Lower lobe of right lung (tissue), 2 donors: ENCODE results near the gene RPH3AL. TPM values are rescaled to one million over a fixed set of nuclear protein-coding genes. Genes with fewer than 3 reads are reported as not detected.

Experiments
- ATAC-seq, 2 donors: fragments of 200-7000 bp; cut with Tn5 transposase; one replicate each; pipeline ENCODE4 v1.9.1; 2020 to 2022; ENCODE audit warnings: mild to moderate bottlenecking in 2 of 2, moderate library complexity in 2 of 2
- DNase-seq: peaks from one replicate; pipeline ENCODE4 v3.0.0-alpha.2; 2020
- H3K27ac ChIP-seq: fragments of 200-600 bp; one replicate; pipeline ENCODE4 v1.8.0; 2022
- H3K27me3 ChIP-seq: fragments of 200-600 bp; one replicate; pipeline ENCODE4 v1.8.0; 2022; ENCODE audit warnings: low read depth
- H3K36me3 ChIP-seq: fragments of 200-600 bp; one replicate; pipeline ENCODE4 v1.8.0; 2022; ENCODE audit warnings: mild to moderate bottlenecking
- H3K4me1 ChIP-seq: fragments of 200-600 bp; one replicate; pipeline ENCODE4 v1.8.0; 2022
- H3K4me3 ChIP-seq: fragments of 200-600 bp; one replicate; pipeline ENCODE4 v1.8.0; 2022; ENCODE audit warnings: mild to moderate bottlenecking
- H3K9me3 ChIP-seq: fragments of 200-600 bp; one replicate; pipeline ENCODE4 v1.8.0; 2022
- CTCF ChIP-seq: fragments of 200-600 bp; IDR thresholded peaks from one replicate; pipeline ENCODE4 v1.8.0; 2022; ENCODE audit warnings: antibody characterized with exemption, mild to moderate bottlenecking
- intact Hi-C: fragments of 100-400 bp; cut with DNase I; formaldehyde crosslinking; loops from one replicate; pipeline ENCODE4 v1.11.0; 2022
- total RNA-seq: library from RNA; stranded (reverse); fragmentation: NEBNext Ultra II Directional; extraction: Animal tissue kit (Norgen Biotek cat#: 25700); gene quantifications from one replicate; pipeline ENCODE4 v1.2.1, GENCODE V29; 2021
- donor health status: DM: no; HTN: yes; CAD: no; lungs with severe emphysema.

RPH3AL gene
- total RNA-seq, 1 donor from 2014 or later: 38.7 TPM

- no peaks in the 10 kb centered on the region for H3K9me3 ChIP-seq
- peaks cover 10% of the 10 kb centered on the region for H3K27me3 ChIP-seq
- no peak overlapping the region for H3K4me3 ChIP-seq
- TF ChIP-seq CTCF: no peak
- H3K36me3 ChIP-seq: no peaks in the 10 kb centered on the region
- H3K27ac ChIP-seq: no peak overlapping the region
- DNase-seq: no peak
- peaks cover 3% of the 10 kb centered on the region for H3K4me1 ChIP-seq
- intact Hi-C loops: no loop called here
- no peak for ATAC-seq
Measured at GRCh38 chr17:189444-189843, 163.2 kb downstream of the RPH3AL start.

GRCh38 chr17:187130-187529 lies 165.5 kb downstream of the RPH3AL start:
- Histone ChIP-seq H3K27ac (no peak overlapping the region), H3K4me3 (no peak overlapping the region), H3K36me3 (no peaks in the 10 kb centered on the region), H3K4me1 (peaks cover 11% of the 10 kb centered on the region), H3K27me3 (peaks cover 15% of the 10 kb centered on the region), H3K9me3 (no peaks in the 10 kb centered on the region)
- ATAC-seq (no peak), DNase-seq (no peak)
- intact Hi-C loops: no loop called here
- TF ChIP-seq CTCF: no peak

- Histone ChIP-seq H3K4me3 (no peak overlapping the region), H3K27ac (peak overlapping the region; percentile 38), H3K27me3 (peaks cover 24% of the 10 kb centered on the region), H3K36me3 (no peaks in the 10 kb centered on the region), H3K4me1 (peaks cover 16% of the 10 kb centered on the region), H3K9me3 (no peaks in the 10 kb centered on the region)
- no peak for TF ChIP-seq CTCF
- ATAC-seq (no peak), DNase-seq (no peak)
- intact Hi-C loops: no loop called here
Measured at GRCh38 chr17:185445-186138, 167.0 kb downstream of the RPH3AL start.

- Histone ChIP-seq H3K27me3 (peaks cover 39% of the 10 kb centered on the region), H3K9me3 (no peaks in the 10 kb centered on the region), H3K27ac (no peak overlapping the region), H3K4me3 (no peak overlapping the region), H3K4me1 (peaks cover 36% of the 10 kb centered on the region), H3K36me3 (no peaks in the 10 kb centered on the region)
- TF ChIP-seq CTCF: no peak
- DNase-seq (no peak), ATAC-seq (no peak)
- intact Hi-C loops: no loop called here
Measured at GRCh38 chr17:183021-183420, 169.6 kb downstream of the RPH3AL start.

- peaks cover 36% of the 10 kb centered on the region for H3K4me1 ChIP-seq
- no peaks in the 10 kb centered on the region for H3K36me3 ChIP-seq
- ATAC-seq: peak; percentile 81 to 82
- intact Hi-C loops: no loop called here
- no peak for TF ChIP-seq CTCF
- DNase-seq: peak; percentile 75
- no peaks in the 10 kb centered on the region for H3K9me3 ChIP-seq
- H3K27ac ChIP-seq: no peak overlapping the region
- peaks cover 39% of the 10 kb centered on the region for H3K27me3 ChIP-seq
- H3K4me3 ChIP-seq: peak overlapping the region; percentile 44
Measured at GRCh38 chr17:182050-182751, 170.4 kb downstream of the RPH3AL start.
